HepG2 (cell line): ENCODE results near the gene C22orf31. TPM values are rescaled to one million over a fixed set of nuclear protein-coding genes. Genes with fewer than 3 reads are reported as not detected.
A peak's percentile ranks its signal among the peaks of the same experiment; 100 is the strongest.

Experiments used
- ATAC-seq: fragments of 200-7000 bp; cut with Tn5 transposase; 3 replicates; pipeline ENCODE4 v1.9.1; 2020; ENCODE audit warnings: mild to moderate bottlenecking, moderate library complexity
- BruUV-seq: library from RNA; stranded (reverse); fragments of 400-500 nt; replicated peaks from 2 replicates; lab custom pipeline; 2021; lab: Mats Ljungman, UMichigan
- CTCF ChIA-PET: fragments of 300-600 bp; formaldehyde crosslinking; extraction: SDS; loops from one replicate; lab custom pipeline; 2021; ENCODE audit warnings: low total read pairs, inconsistent platforms, low intra/inter-chr PET ratio; lab: Yijun Ruan, JAX
- POLR2A ChIA-PET: fragments of 350-600 bp; sonication (Branson Sonifier 250); formaldehyde crosslinking; loops from one replicate; lab custom pipeline; 2020; ENCODE audit warnings: antibody characterized with exemption, inconsistent platforms; lab: Yijun Ruan, JAX
- DNase-seq: peaks from one replicate; pipeline ENCODE4 v3.0.0-alpha.2; 2015; ENCODE audit warnings: low spot score
- FAIRE-seq: peaks from 3 replicates; lab custom pipeline; 2011; peaks lifted over from hg19 to GRCh38; lab: Jason Lieb, UNC
- H2AFZ ChIP-seq: one replicate; pipeline ENCODE4 v1.6.1; 2011; ENCODE audit warnings: low read length, inconsistent platforms
- H3K27ac ChIP-seq: fragments of 300-600 bp; 3 replicates; pipeline ENCODE4 v1.8.0; 2011; ENCODE audit warnings: mixed run types, mild to moderate bottlenecking, mixed read lengths, low read length, inconsistent platforms; ENCODE audit not compliant: insufficient read depth; ENCODE audit errors: extremely low read length
- H3K27me3 ChIP-seq, 2 experiments: fragments of 200-600 bp in 1 of 2; 2 replicates in 1 of 2; 3 replicates in 1 of 2; pipeline versions ENCODE4 v1.6.0 to v1.8.0; 2011; ENCODE audit warnings: low read length in 2 of 2, mild to moderate bottlenecking in 2 of 2, moderate library complexity in 2 of 2, inconsistent platforms in 1 of 2; ENCODE audit not compliant: insufficient read depth in 2 of 2, control insufficient read depth in 1 of 2
- H3K36me3 ChIP-seq, 2 experiments: fragments of 200-600 bp in 1 of 2; replicated peaks in 1 of 2; 2 replicates in 1 of 2; 3 replicates in 1 of 2; pipeline versions ENCODE4 v1.5.1 to v1.8.0; 2011; ENCODE audit warnings: low read length in 2 of 2, inconsistent platforms in 1 of 2; ENCODE audit not compliant: insufficient read depth in 2 of 2, control insufficient read depth in 1 of 2
- H3K4me1 ChIP-seq: 2 replicates; pipeline ENCODE4 v1.5.1; 2012; ENCODE audit warnings: low read length, inconsistent platforms; ENCODE audit not compliant: insufficient read depth
- H3K4me2 ChIP-seq: 2 replicates; pipeline ENCODE4 v1.6.0; 2011; ENCODE audit warnings: low read depth, low read length, inconsistent platforms
- H3K4me3 ChIP-seq, 3 experiments: fragments of 200-600 bp in 1 of 3; sonication (generic), shearing (Covaris generic) in 1 of 3; replicated peaks in 1 of 3; 2 replicates each; pipeline ENCODE4 v1.5.1; 2011 to 2016; ENCODE audit warnings: low read length in 3 of 3, inconsistent platforms in 2 of 3, low read depth in 2 of 3, mild to moderate bottlenecking in 2 of 3, control low read depth in 1 of 3, mixed read lengths in 1 of 3; ENCODE audit not compliant: insufficient read depth in 1 of 3
- H3K79me2 ChIP-seq: one replicate; pipeline ENCODE4 v1.6.1; 2011; ENCODE audit warnings: low read length, inconsistent platforms; ENCODE audit not compliant: insufficient read depth
- H3K9ac ChIP-seq: 2 replicates; pipeline ENCODE4 v1.6.0; 2011; ENCODE audit warnings: mild to moderate bottlenecking, low read depth, low read length, inconsistent platforms; ENCODE audit not compliant: insufficient read depth
- H3K9me3 ChIP-seq: 2 replicates; pipeline ENCODE4 v1.5.1; 2012; ENCODE audit warnings: mild to moderate bottlenecking, low read length
- H4K20me1 ChIP-seq: 2 replicates; pipeline ENCODE4 v1.6.0; 2011; ENCODE audit warnings: inconsistent platforms, mild to moderate bottlenecking, low read length, moderate library complexity; ENCODE audit not compliant: insufficient read depth
- CREM ChIP-seq, 2 experiments: sonication (generic) in 1 of 2; formaldehyde crosslinking in 1 of 2; IDR thresholded peaks; 2 replicates each; pipeline versions ENCODE4 v1.4.0 to v1.6.1; 2016 to 2020; ENCODE audit warnings: antibody characterized with exemption in 1 of 2, mild to moderate bottlenecking in 1 of 2, missing genetic modification reagents in 1 of 2
- RFXANK ChIP-seq: IDR thresholded peaks from 2 replicates; pipeline ENCODE4 v1.6.1; 2016
- TFAP4 ChIP-seq: sonication (generic); IDR thresholded peaks from 2 replicates; pipeline ENCODE4 v1.6.1; 2016; ENCODE audit warnings: low read depth, borderline replicate concordance
- ZBTB1 ChIP-seq: sonication (generic); formaldehyde crosslinking; IDR thresholded peaks from 2 replicates; pipeline ENCODE4 v1.4.0; 2020; ENCODE audit warnings: missing genetic modification reagents, borderline replicate concordance
- ZFP36 ChIP-seq: fragments of 150-350 bp; IDR thresholded peaks from 2 replicates; pipeline ENCODE4 v1.6.1; 2018; ENCODE audit warnings: borderline replicate concordance, low read length, low read depth; ENCODE audit not compliant: partially characterized antibody
- ZFP36L2 ChIP-seq: sonication (generic); formaldehyde crosslinking; IDR thresholded peaks from 2 replicates; pipeline ENCODE4 v1.4.0; 2020; ENCODE audit warnings: missing genetic modification reagents
- ZNF180 ChIP-seq: sonication (generic); formaldehyde crosslinking; IDR thresholded peaks from 2 replicates; pipeline ENCODE4 v1.4.0; 2020; ENCODE audit warnings: low read depth, missing genetic modification reagents, borderline replicate concordance
- ZNF256 ChIP-seq: sonication (generic); formaldehyde crosslinking; conservative IDR thresholded peaks from 2 replicates; pipeline ENCODE4 v1.4.0; 2020; ENCODE audit warnings: missing genetic modification reagents
- ZNF326 ChIP-seq: sonication (generic); formaldehyde crosslinking; IDR thresholded peaks from 2 replicates; pipeline ENCODE4 v1.4.0; 2020; ENCODE audit warnings: missing genetic modification reagents, borderline replicate concordance
- ZNF337 ChIP-seq: sonication (generic); formaldehyde crosslinking; IDR thresholded peaks from 2 replicates; pipeline ENCODE4 v1.5.1; 2020; ENCODE audit warnings: missing genetic modification reagents, low read depth, mild to moderate bottlenecking, borderline replicate concordance
- ZNF350 ChIP-seq: sonication (generic); formaldehyde crosslinking; IDR thresholded peaks from 2 replicates; pipeline ENCODE4 v1.4.0; 2020; ENCODE audit warnings: mild to moderate bottlenecking, low read depth, missing genetic modification reagents, borderline replicate concordance
- ZNF383 ChIP-seq: sonication (generic); formaldehyde crosslinking; IDR thresholded peaks from 2 replicates; pipeline ENCODE4 v1.4.0; 2020; ENCODE audit warnings: missing genetic modification reagents, mild to moderate bottlenecking, borderline replicate concordance
- ZNF557 ChIP-seq: sonication (generic); formaldehyde crosslinking; IDR thresholded peaks from 2 replicates; pipeline ENCODE4 v1.4.0; 2020; ENCODE audit warnings: missing genetic modification reagents
- ZNF569 ChIP-seq: sonication (generic); formaldehyde crosslinking; IDR thresholded peaks from 2 replicates; pipeline ENCODE4 v1.5.0; 2020; ENCODE audit warnings: mild to moderate bottlenecking, missing genetic modification reagents, moderate library complexity, borderline replicate concordance
- ZNF704 ChIP-seq: sonication (generic); formaldehyde crosslinking; IDR thresholded peaks from 2 replicates; pipeline ENCODE4 v1.8.1; 2023; ENCODE audit warnings: mild to moderate bottlenecking, inconsistent platforms, moderate library complexity, missing genetic modification reagents, borderline replicate concordance
- WGBS: methylation state at CpG from one replicate; pipeline ENCODE4 v1.1.6; 2017; ENCODE audit warnings: low lambda C conversion rate; 5-methylcytosine and 5-hydroxymethylcytosine counted together
- in situ Hi-C: cut with HindIII; loops from 2 replicates; pipeline ENCODE4 v1.10.0; 2017; ENCODE audit warnings: low pct_unique_long_range_greater_than_20kb; ENCODE audit not compliant: extremely low pct_ligation_motif_present
- intact Hi-C: fragments of 100-400 bp; cut with micrococcal nuclease; formaldehyde crosslinking; loops from one replicate; pipeline ENCODE4 v1.10.0; 2022; ENCODE audit not compliant: unreplicated experiment
- polyA plus RNA-seq, 8 experiments: library from polyadenylated mRNA; depleted of rRNA in 3 of 8; stranded (reverse) in 7 of 8; unstranded in 1 of 8; fragments of >200 nt; fragmentation: Illumina TruSeq in 4 of 8; extraction: Trizol in 4 of 8; gene quantifications; 2 replicates each; pipeline versions ENCODE4 v1.2.1 to v1.2.3, GENCODE V29; 2011 to 2016; ENCODE audit warnings: low read depth in 4 of 8, missing spikeins in 1 of 8, mixed read lengths in 1 of 8; ENCODE audit not compliant: insufficient read depth in 1 of 8
- total RNA-seq, 5 experiments: library from RNA; depleted of rRNA; stranded (reverse); fragments of >200 nt; fragmentation: Illumina TruSeq; extraction: Trizol; gene quantifications; 2 replicates each; pipeline ENCODE4 v1.2.3, GENCODE V29; 2016; ENCODE audit warnings: low read depth in 1 of 5
- TF ChIP-seq, protein P1 (sequence below): sonication (generic); formaldehyde crosslinking; IDR thresholded peaks from 2 replicates; pipeline ENCODE4 v1.5.1; 2020; ENCODE audit warnings: missing genetic modification reagents, mild to moderate bottlenecking, borderline replicate concordance

Gene C22orf31
- total and polyA plus RNA-seq, 2 of the 13 experiments (the other 11 are each of a cell fraction or from before 2014, with no cell fraction given): not detected

- ChIA-PET CTCF (no interaction called here), POLR2A (no interaction called here)
- no TSS peak for BruUV-seq
- TF ChIP-seq ZNF337: no peak
- TF ChIP-seq ZFP36: no peak
- TF ChIP-seq ZNF557 (CRISPR knock-in tag): no peak
- ATAC-seq (no peak), FAIRE-seq (no peak), DNase-seq (no peak)
- Histone ChIP-seq H3K27ac (no peak overlapping the region), H3K27me3 (no peaks in the 10 kb centered on the region), H2AFZ (no peak overlapping the region), H3K4me2 (no peak overlapping the region), H3K4me3 (no peak overlapping the region), H3K36me3 (no peaks in the 10 kb centered on the region), H3K9me3 (no peaks in the 10 kb centered on the region), H3K79me2 (no peaks in the 10 kb centered on the region), H4K20me1 (peaks cover 7% of the 10 kb centered on the region; the same call in 1 of the 2 replicates), H3K9ac (no peak overlapping the region), H3K4me1 (peaks cover 60% of the 10 kb centered on the region)
- WGBS: 96% methylated on average over 1 of the region's 1 CpG
- intact Hi-C loops (no loop called here), in situ Hi-C loops (no loop called here)
Measured at GRCh38 chr22:29093030-29093429, 31.4 kb upstream of the C22orf31 start.

- no peaks in the 10 kb centered on the region for H3K27me3 ChIP-seq
- no peaks in the 10 kb centered on the region for H3K36me3 ChIP-seq
- no peak overlapping the region for H3K9ac ChIP-seq
- in situ Hi-C loops: no loop called here
- BruUV-seq: no TSS peak
- WGBS: 58% methylated on average over 4 of the region's 4 CpGs
- peaks cover 7% of the 10 kb centered on the region; the same call in 1 of the 2 replicates for H4K20me1 ChIP-seq
- CTCF ChIA-PET: no interaction called here
- no peak overlapping the region for H3K27ac ChIP-seq
- no peaks in the 10 kb centered on the region for H3K9me3 ChIP-seq
- intact Hi-C loops: no loop called here
- no peak for DNase-seq
- H3K79me2 ChIP-seq: no peaks in the 10 kb centered on the region
- FAIRE-seq: no peak
- H3K4me2 ChIP-seq: no peak overlapping the region
- POLR2A ChIA-PET: no interaction called here
- no peak for ATAC-seq
- H2AFZ ChIP-seq: no peak overlapping the region
- H3K4me3 ChIP-seq: no peak overlapping the region
- peaks cover 52% of the 10 kb centered on the region for H3K4me1 ChIP-seq
- TF ChIP-seq ZNF569 (CRISPR knock-in tag): no peak
- no peak for TF ChIP-seq ZNF326 (CRISPR knock-in tag)
- TF ChIP-seq ZNF383 (CRISPR knock-in tag): no peak
- TF ChIP-seq RFXANK: no peak
- TF ChIP-seq ZBTB1: no peak
- no peak for TF ChIP-seq ZNF180 (CRISPR knock-in tag)
- TF ChIP-seq ZNF256 (CRISPR knock-in tag): no peak
- no peak for TF ChIP-seq ZNF350
- TF ChIP-seq, protein P1, sequence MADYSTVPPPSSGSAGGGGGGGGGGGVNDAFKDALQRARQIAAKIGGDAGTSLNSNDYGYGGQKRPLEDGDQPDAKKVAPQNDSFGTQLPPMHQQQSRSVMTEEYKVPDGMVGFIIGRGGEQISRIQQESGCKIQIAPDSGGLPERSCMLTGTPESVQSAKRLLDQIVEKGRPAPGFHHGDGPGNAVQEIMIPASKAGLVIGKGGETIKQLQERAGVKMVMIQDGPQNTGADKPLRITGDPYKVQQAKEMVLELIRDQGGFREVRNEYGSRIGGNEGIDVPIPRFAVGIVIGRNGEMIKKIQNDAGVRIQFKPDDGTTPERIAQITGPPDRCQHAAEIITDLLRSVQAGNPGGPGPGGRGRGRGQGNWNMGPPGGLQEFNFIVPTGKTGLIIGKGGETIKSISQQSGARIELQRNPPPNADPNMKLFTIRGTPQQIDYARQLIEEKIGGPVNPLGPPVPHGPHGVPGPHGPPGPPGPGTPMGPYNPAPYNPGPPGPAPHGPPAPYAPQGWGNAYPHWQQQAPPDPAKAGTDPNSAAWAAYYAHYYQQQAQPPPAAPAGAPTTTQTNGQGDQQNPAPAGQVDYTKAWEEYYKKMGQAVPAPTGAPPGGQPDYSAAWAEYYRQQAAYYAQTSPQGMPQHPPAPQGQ (CRISPR knock-in tag): no peak
- no peak for TF ChIP-seq ZFP36L2 (CRISPR knock-in tag)
- no peak for TF ChIP-seq ZNF704 (CRISPR knock-in tag)
- TF ChIP-seq CREM (IDR thresholded peaks at IDR 0.05): no peak
- no peak for TF ChIP-seq CREM (CRISPR knock-in tag; IDR thresholded peaks at IDR 0.05)
- peak; percentile 26; the same call in 1 of the 2 replicates for TF ChIP-seq TFAP4
Measured at GRCh38 chr22:29092243-29092642, 30.6 kb upstream of the C22orf31 start.
